Dedifferentiated amniotic fluid mesenchymal stem cell (primary cell): ENCODE data around the gene RYK.

Source experiments
- DNase-seq: peaks from one replicate; pipeline ENCODE4 v3.0.0-alpha.2; 2016; ENCODE audit errors: extremely low spot score

Gene RYK

DNA sequence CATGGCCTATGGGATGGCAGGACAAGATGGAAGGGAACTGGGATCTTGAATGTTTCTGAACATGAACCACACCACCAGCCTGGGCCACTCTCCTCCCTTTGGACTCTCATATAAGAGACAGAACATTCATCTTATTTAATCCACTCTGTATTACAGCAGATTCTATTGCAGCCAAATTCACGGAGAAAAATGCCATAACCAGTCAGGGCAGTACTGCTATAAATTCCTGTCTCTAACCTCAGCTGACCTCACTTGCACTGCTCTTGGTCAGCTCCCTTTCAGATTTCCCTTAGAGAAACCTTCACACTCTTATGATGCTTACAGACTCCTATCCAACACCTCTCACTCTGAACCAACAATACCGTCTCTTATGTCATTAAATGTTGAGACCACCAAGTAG, 101.4 kb downstream of the RYK start:
- no peak for DNase-seq

GRCh38 chr3:134148534-134148933, 102.1 kb downstream of the RYK start:
- DNase-seq: no peak

- no peak for DNase-seq
Measured at GRCh38 chr3:134147411-134147810, 103.2 kb downstream of the RYK start.

DNA sequence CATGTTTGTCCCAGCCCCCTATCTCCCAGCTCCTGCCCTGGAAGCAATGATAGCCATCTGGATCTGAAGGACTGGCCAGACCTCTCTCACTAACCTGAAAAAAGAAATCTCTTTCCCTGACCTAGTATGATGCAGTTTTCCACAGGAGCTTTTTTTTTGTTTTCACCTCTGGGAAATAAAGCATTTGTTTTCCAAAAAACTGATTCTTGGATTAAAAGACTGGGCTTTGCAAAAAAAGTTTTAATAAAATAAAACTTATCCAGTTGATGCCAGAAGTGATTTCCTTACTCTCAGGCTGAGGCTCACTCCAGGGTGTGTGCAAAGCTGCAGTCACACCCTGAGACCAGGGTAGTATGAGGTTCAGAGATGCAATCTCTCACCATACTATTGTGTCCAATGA, 104.0 kb downstream of the RYK start:
- DNase-seq: no peak

DNA sequence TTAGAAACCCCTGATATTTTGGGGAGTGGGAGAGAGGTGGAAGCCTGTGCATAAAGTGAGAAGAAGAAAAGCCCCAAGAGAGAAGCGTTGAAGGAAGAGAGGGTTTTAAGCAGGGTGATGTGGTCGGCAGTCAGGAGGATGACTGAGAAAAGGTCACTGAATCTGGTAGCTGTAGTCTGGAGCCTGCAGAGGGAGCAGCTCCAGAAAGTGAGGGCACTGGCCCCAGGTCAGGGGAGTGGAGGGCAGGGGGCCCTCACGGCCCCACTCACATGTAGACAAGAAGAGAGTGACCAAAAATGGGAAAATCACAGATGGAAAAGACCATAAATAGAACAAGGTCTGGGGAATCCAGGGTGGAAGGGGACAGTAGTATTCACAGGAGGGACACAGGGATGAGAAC, 105.5 kb downstream of the RYK start:
- no peak for DNase-seq

DNA sequence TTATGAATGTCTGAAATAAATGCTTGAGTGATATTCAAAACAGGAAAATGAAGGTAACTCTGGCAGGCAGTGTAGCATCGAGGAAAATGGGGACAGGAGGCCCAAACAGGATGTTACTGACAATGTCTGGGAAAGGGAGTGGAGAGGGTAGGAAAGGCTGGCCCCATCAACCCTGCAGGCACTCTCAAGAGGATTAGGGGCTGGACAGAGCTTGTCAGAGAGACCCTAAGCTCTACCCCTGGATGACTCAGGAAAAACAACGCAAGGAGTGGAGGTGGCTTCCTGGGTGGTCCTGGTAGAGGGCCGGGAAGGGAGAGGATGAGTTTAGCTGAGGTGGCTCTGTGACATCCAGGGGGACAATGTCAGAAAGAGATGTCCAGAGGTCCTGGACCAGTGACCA, 106.0 kb downstream of the RYK start:
- DNase-seq: no peak

- no peak for DNase-seq
Measured at GRCh38 chr3:134143828-134144401, 106.7 kb downstream of the RYK start.

- no peak for DNase-seq
Measured at GRCh38 chr3:134136604-134137003, 114.1 kb downstream of the RYK start.

DNA sequence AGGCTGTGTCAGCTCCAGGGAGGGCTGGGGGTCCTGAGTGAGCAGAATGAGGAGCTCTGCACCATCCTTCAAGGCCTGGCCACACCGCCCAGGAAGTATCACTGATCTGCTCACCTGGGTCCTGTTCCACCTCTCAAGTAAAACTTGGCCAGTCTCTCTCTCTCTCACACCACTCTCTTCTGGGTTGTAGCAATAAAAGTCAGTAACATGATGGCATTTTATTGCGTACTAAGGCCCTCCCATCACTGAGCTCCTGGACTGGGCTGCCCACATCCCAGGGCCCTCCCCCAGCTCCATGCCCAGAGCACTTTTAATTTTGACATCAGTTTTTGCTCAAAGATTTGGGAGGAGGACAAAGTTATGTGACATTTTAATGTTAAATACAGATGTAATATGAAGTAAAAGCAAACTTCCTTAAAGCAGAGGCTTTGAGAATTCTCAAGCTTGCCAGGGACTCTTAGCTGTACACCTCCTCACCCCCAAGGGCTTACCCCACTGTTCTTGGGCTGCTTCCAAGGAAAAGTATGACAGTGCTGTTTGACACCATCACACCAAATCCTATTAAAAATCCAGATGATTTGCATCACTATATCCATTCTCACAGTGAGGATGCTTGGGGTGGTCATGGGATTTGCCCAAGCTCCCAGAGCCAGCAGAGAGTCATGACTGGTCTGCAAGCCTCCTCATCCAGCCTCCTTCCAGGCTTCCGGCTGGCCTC, 115.8 kb downstream of the RYK start:
- no peak for DNase-seq

DNA sequence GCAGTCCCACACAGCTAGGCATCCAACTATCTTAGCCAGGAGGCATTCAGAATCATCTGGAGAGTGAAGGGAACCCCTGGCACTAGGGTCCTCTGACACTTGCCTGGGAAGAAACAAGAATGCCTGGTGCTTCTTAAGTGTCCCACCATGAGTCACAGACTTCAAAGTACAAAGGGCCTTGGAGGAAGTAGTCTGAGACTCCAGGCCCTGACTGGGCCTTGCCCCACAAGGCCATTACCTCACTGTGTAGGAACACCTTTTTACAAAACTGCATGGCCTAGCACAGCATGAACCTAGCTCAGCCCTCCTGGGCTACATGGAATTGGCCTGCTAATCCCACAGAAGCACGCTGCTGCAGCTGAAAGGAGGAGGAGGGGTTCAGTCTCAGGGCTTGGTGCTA, 116.4 kb downstream of the RYK start:
- DNase-seq: no peak

- DNase-seq: no peak
Measured at GRCh38 chr3:134132961-134133360, 117.7 kb downstream of the RYK start.

- no peak for DNase-seq
Measured at GRCh38 chr3:134126153-134126552, 124.5 kb downstream of the RYK start.

- DNase-seq: no peak
Measured at GRCh38 chr3:134114726-134115125, 135.9 kb downstream of the RYK start.

DNA sequence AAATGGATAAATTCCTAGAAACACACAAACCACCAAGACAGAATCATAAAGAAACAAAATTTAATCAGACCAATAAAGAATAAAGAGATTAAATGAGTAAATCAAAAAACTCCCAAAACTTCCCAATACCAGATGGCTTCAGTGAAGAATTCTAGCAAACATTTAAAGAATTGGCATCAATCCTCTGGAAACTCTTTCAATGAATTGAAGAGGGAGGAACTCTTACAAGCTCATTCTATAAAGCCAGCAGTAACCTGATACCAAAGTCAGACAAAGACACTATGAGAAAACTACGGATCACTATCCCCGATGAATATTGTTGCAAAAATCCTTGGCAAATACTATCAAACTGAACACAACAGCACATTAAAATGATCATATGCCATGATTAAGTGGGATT, 139.0 kb downstream of the RYK start:
- no peak for DNase-seq

- DNase-seq: no peak
Measured at GRCh38 chr3:134110963-134111362, 139.7 kb downstream of the RYK start.
